Measurements from ENCODE around the gene SERF2.

Gene SERF2

GRCh38 chr15:43791993-43792760, at the start of gene SERF2:
Gene SERF2, plus strand, starts transcription at chr15:43792320. Its CDS starts 57 bp downstream, at chr15:43792377.
- peak; percentile 97 for DNase-seq

GRCh38 chr15:43746245-43746902, 45.7 kb upstream of the SERF2 start, which contains the start of gene PDIA3:
Gene PDIA3, plus strand, starts transcription at chr15:43746438. Its CDS starts 102 bp downstream, at chr15:43746540.
- peak; percentile 64 for DNase-seq

- peak; percentile 23 for DNase-seq
These were observed 45.2 kb upstream of the SERF2 start for GRCh38 chr15:43746903-43747309.

GRCh38 chr15:43748376-43748775, 43.7 kb upstream of the SERF2 start:
- no peak for DNase-seq

GRCh38 chr15:43749690-43750345, 42.3 kb upstream of the SERF2 start:
- DNase-seq: no peak

- DNase-seq: no peak
These were observed 40.2 kb upstream of the SERF2 start for GRCh38 chr15:43751885-43752284.

GRCh38 chr15:43762824-43763223, 29.3 kb upstream of the SERF2 start:
- DNase-seq: no peak

GRCh38 chr15:43763819-43764446, 28.2 kb upstream of the SERF2 start:
- DNase-seq: no peak

GRCh38 chr15:43769584-43770228, 22.4 kb upstream of the SERF2 start:
- peak; percentile 20 for DNase-seq

GRCh38 chr15:43771816-43772215, 20.3 kb upstream of the SERF2 start:
- DNase-seq: no peak

GRCh38 chr15:43772624-43773023, 19.5 kb upstream of the SERF2 start:
- no peak for DNase-seq

GRCh38 chr15:43774062-43774461, 18.1 kb upstream of the SERF2 start:
- no peak for DNase-seq

GRCh38 chr15:43775411-43775965, 16.6 kb upstream of the SERF2 start:
- DNase-seq: peak; percentile 65

- peak; percentile 41 for DNase-seq
These were observed 15.9 kb upstream of the SERF2 start for GRCh38 chr15:43776101-43776717.

GRCh38 chr15:43776718-43777266, 15.3 kb upstream of the SERF2 start, which contains the start of gene ELL3:
Gene ELL3, minus strand, starts transcription at chr15:43776966. Its CDS starts 65 bp downstream, at chr15:43776901.
- DNase-seq: peak; percentile 80

- DNase-seq: peak; percentile 80
These were observed 14.7 kb upstream of the SERF2 start for GRCh38 chr15:43777267-43777914.

GRCh38 chr15:43779016-43779415, 13.1 kb upstream of the SERF2 start:
- DNase-seq: no peak

- DNase-seq: peak; percentile 91
These were observed 2.7 kb upstream of the SERF2 start for GRCh38 chr15:43789409-43789808.

GRCh38 chr15:43792761-43793476, 799 bp downstream of the SERF2 start:
- no peak for DNase-seq

- no peak for DNase-seq
These were observed 1.5 kb downstream of the SERF2 start for GRCh38 chr15:43793647-43794046.

All from NCI-H526 treated with DMSO at 0.1 percent for 48 hours (cell line).